OCI-LY3 (cell line): Measurements from ENCODE around the gene TAF1B.

Experiments used
- H2AFZ ChIP-seq: fragments of 200-600, 300-600 bp; shearing (Covaris generic); 2 replicates; pipeline ENCODE4 v1.6.0; 2014; ENCODE audit warnings: antibody characterized with exemption, low read depth, low read length
- H3K27ac ChIP-seq: fragments of 200-600, 300-600 bp; sonication (generic); 2 replicates; pipeline ENCODE4 v1.5.1; 2014; ENCODE audit warnings: mild to moderate bottlenecking, low read length, moderate library complexity, mixed read lengths
- H3K27me3 ChIP-seq: fragments of 200-600, 300-600 bp; sonication (generic); 2 replicates; pipeline ENCODE4 v1.6.1; 2014; ENCODE audit warnings: low read depth, low read length, mixed read lengths
- H3K36me3 ChIP-seq: fragments of 200-600, 300-600 bp; sonication (generic); replicated peaks from 2 replicates; pipeline ENCODE3; 2014; ENCODE audit warnings: low read depth, low read length, mixed read lengths
- H3K4me1 ChIP-seq: fragments of 300-600, 200-600 bp; sonication (generic); 2 replicates; pipeline ENCODE4 v1.6.1; 2014; ENCODE audit warnings: low read length, mixed read lengths
- H3K4me2 ChIP-seq: fragments of 200-600, 300-600 bp; sonication (generic); 2 replicates; pipeline ENCODE4 v1.6.1; 2014; ENCODE audit warnings: low read length, mixed read lengths
- H3K4me3 ChIP-seq: fragments of 300-600, 200-600 bp; sonication (generic); 2 replicates; pipeline ENCODE4 v1.5.1; 2014; ENCODE audit warnings: antibody characterized with exemption, mild to moderate bottlenecking, low read length, moderate library complexity
- H3K79me2 ChIP-seq: fragments of 300-600, 200-600 bp; shearing (Covaris generic); 2 replicates; pipeline ENCODE4 v1.6.1; 2014; ENCODE audit warnings: mild to moderate bottlenecking, low read length, mixed read lengths
- H3K9ac ChIP-seq: fragments of 300-600, 200-600 bp; shearing (Covaris generic); 2 replicates; pipeline ENCODE4 v1.6.0; 2014; ENCODE audit warnings: mild to moderate bottlenecking, low read length, moderate library complexity
- H3K9me3 ChIP-seq: fragments of 200-600, 300-600 bp; shearing (Covaris generic); 2 replicates; pipeline ENCODE4 v1.6.1; 2014; ENCODE audit warnings: low read length, mixed read lengths; ENCODE audit not compliant: insufficient read depth
- H4K20me1 ChIP-seq: fragments of 200-600, 300-600 bp; sonication (generic); 2 replicates; pipeline ENCODE4 v1.6.1; 2016; ENCODE audit warnings: low read length, mixed read lengths; ENCODE audit not compliant: insufficient read depth
- CTCF ChIP-seq: fragments of 200-600, 300-600 bp; sonication (generic); IDR thresholded peaks from 2 replicates; pipeline ENCODE4 v1.5.1; 2014; ENCODE audit warnings: antibody characterized with exemption, low read length, low read depth
- EZH2phosphoT487 ChIP-seq: fragments of 200-600 bp; shearing (Covaris generic); IDR thresholded peaks from 2 replicates; pipeline ENCODE4 v1.6.1; 2018; ENCODE audit warnings: antibody characterized with exemption, mixed run types, low read depth

TAF1B gene

GRCh38 chr2:9867881-9868280, 24.6 kb downstream of the TAF1B start:
- TF ChIP-seq CTCF = no peak
- no peak for TF ChIP-seq EZH2phosphoT487
- Histone ChIP-seq H3K79me2 (no peaks in the 10 kb centered on the region), H3K36me3 (peaks cover 19% of the 10 kb centered on the region), H2AFZ (no peak overlapping the region), H4K20me1 (no peaks in the 10 kb centered on the region), H3K4me3 (no peak overlapping the region), H3K27me3 (no peaks in the 10 kb centered on the region), H3K9ac (no peak overlapping the region), H3K4me1 (no peaks in the 10 kb centered on the region), H3K9me3 (no peaks in the 10 kb centered on the region), H3K27ac (no peak overlapping the region), H3K4me2 (no peak overlapping the region)

GRCh38 chr2:9873337-9873736, 30.1 kb downstream of the TAF1B start:
- H3K27me3 ChIP-seq = no peaks in the 10 kb centered on the region
- no peak overlapping the region for H3K27ac ChIP-seq
- no peak overlapping the region for H2AFZ ChIP-seq
- TF ChIP-seq CTCF (no peak), EZH2phosphoT487 (no peak)
- no peak overlapping the region for H3K9ac ChIP-seq
- no peaks in the 10 kb centered on the region for H3K4me1 ChIP-seq
- no peaks in the 10 kb centered on the region for H3K9me3 ChIP-seq
- H3K4me3 ChIP-seq = no peak overlapping the region
- H3K36me3 ChIP-seq = peaks cover 50% of the 10 kb centered on the region
- no peaks in the 10 kb centered on the region for H3K79me2 ChIP-seq
- H3K4me2 ChIP-seq = no peak overlapping the region
- no peaks in the 10 kb centered on the region for H4K20me1 ChIP-seq

DNA sequence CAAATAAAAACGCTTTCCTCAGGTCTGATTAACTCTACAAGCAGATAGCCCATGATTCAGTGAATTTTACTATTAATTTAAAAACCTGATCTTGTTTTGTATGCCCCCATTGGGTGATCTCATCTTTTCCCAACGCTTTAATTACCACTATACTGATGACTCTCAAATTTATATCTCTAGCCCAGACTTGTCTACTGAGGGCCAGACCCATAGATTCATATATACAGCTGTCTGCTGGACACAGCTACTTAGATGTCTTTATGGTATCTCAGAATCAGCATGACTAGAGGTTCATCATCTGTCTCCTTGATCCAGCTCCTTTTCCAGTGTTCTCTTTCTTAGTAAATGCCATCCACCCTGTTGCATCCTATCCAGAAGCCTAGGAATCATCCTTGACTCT, 33.8 kb downstream of the TAF1B start:
- peaks cover 37% of the 10 kb centered on the region for H3K36me3 ChIP-seq

DNA sequence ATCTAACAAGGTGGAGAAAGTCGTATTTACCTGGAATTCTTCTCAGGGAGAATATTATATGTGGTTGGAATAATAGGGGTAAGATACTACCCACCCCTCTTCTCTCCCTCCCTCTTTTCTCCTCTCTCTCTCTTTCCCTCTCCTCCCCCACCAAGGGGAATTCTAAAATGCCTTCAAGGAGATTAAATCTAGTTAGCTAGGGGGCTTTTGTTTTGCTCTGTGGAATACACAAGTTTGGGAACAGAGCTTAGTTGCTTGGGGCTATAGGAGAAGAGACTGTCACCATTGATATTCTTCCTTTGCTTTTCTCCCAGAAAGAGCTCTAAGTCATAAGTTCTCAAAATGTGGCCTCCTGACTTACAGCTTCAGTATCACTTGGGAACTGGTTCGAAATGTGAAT, 34.5 kb downstream of the TAF1B start:
- no peak overlapping the region for H2AFZ ChIP-seq
- no peaks in the 10 kb centered on the region for H4K20me1 ChIP-seq
- H3K79me2 ChIP-seq = no peaks in the 10 kb centered on the region
- no peaks in the 10 kb centered on the region for H3K27me3 ChIP-seq
- TF ChIP-seq CTCF = no peak
- TF ChIP-seq EZH2phosphoT487 = no peak
- H3K4me1 ChIP-seq = peaks cover 22% of the 10 kb centered on the region
- peaks cover 40% of the 10 kb centered on the region for H3K36me3 ChIP-seq
- no peak overlapping the region for H3K27ac ChIP-seq
- no peak overlapping the region for H3K9ac ChIP-seq
- H3K4me3 ChIP-seq = no peak overlapping the region
- H3K9me3 ChIP-seq = no peaks in the 10 kb centered on the region
- no peak overlapping the region for H3K4me2 ChIP-seq

More for the DNA sequence above, 33.8 kb downstream of the TAF1B start:
- H3K79me2 ChIP-seq = no peaks in the 10 kb centered on the region
- no peak overlapping the region for H3K4me2 ChIP-seq
- no peaks in the 10 kb centered on the region for H3K9me3 ChIP-seq
- H3K27me3 ChIP-seq = no peaks in the 10 kb centered on the region
- peaks cover 22% of the 10 kb centered on the region for H3K4me1 ChIP-seq
- TF ChIP-seq EZH2phosphoT487 = no peak
- no peak for TF ChIP-seq CTCF
- no peak overlapping the region for H2AFZ ChIP-seq
- H4K20me1 ChIP-seq = no peaks in the 10 kb centered on the region
- no peak overlapping the region for H3K9ac ChIP-seq
- no peak overlapping the region for H3K27ac ChIP-seq
- H3K4me3 ChIP-seq = no peak overlapping the region
